Measurements from ENCODE around the gene FOXE3.

DNA sequence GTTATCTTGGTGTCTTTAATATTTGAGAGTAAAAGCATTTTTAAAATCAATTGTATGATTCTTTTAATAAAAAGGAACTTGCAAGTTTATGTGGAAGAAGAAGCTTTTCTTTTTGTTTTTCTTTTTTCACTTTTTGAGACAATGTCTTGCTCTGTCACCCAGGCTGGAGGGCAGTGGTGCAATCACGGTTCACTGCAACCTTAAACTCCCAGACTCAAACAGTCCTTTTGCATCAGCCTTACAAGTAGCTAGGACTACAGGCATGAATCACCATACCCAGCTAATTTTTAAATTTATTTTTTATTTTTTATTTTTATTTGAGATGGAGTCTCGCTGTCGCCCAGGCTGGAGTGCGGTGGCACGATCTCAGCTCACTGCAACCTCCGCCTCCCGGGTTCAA, 48.4 kb upstream of the FOXE3 start:
- TF ChIP-seq CBX8 (IDR thresholded peaks at IDR 0.05), result no peak
- TF ChIP-seq ZNF302 (CRISPR knock-in tag; IDR thresholded peaks at IDR 0.05), result no peak
- no peak for TF ChIP-seq FOSL2 (IDR thresholded peaks at IDR 0.05)
- TF ChIP-seq FOSL2 (CRISPR knock-in tag; IDR thresholded peaks at IDR 0.05), result no peak
- TF ChIP-seq, protein P1, sequence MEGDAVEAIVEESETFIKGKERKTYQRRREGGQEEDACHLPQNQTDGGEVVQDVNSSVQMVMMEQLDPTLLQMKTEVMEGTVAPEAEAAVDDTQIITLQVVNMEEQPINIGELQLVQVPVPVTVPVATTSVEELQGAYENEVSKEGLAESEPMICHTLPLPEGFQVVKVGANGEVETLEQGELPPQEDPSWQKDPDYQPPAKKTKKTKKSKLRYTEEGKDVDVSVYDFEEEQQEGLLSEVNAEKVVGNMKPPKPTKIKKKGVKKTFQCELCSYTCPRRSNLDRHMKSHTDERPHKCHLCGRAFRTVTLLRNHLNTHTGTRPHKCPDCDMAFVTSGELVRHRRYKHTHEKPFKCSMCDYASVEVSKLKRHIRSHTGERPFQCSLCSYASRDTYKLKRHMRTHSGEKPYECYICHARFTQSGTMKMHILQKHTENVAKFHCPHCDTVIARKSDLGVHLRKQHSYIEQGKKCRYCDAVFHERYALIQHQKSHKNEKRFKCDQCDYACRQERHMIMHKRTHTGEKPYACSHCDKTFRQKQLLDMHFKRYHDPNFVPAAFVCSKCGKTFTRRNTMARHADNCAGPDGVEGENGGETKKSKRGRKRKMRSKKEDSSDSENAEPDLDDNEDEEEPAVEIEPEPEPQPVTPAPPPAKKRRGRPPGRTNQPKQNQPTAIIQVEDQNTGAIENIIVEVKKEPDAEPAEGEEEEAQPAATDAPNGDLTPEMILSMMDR (IDR thresholded peaks at IDR 0.05), result no peak
- TF ChIP-seq BHLHE40 (IDR thresholded peaks at IDR 0.05; ENCODE audit: low read depth, low read length), result no peak
- no peak for TF ChIP-seq KDM1A (IDR thresholded peaks at IDR 0.05; ENCODE audit: low read depth)
- TF ChIP-seq, protein P2, sequence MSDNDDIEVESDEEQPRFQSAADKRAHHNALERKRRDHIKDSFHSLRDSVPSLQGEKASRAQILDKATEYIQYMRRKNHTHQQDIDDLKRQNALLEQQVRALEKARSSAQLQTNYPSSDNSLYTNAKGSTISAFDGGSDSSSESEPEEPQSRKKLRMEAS (IDR thresholded peaks at IDR 0.05), result no peak
- TF ChIP-seq SREBF2 (IDR thresholded peaks at IDR 0.05), result no peak
- TF ChIP-seq MAZ (IDR thresholded peaks at IDR 0.05; ENCODE audit: borderline replicate concordance, low read depth, low read length), result no peak
- TF ChIP-seq NFE2L2 (conservative IDR thresholded peaks at IDR 0.05; ENCODE audit: low read length), result no peak
- no peak for TF ChIP-seq HDAC2 (IDR thresholded peaks at IDR 0.05)

Measured in A549 (cell line).